Measurements from ENCODE around the gene PPP3CA. TPM values are rescaled to one million over a fixed set of nuclear protein-coding genes. Genes with fewer than 3 reads are reported as not detected.

The PPP3CA gene
- total RNA-seq, 3 donors from 2014 or later, result 32.4 to 59.6 (median 47.8) TPM

DNA sequence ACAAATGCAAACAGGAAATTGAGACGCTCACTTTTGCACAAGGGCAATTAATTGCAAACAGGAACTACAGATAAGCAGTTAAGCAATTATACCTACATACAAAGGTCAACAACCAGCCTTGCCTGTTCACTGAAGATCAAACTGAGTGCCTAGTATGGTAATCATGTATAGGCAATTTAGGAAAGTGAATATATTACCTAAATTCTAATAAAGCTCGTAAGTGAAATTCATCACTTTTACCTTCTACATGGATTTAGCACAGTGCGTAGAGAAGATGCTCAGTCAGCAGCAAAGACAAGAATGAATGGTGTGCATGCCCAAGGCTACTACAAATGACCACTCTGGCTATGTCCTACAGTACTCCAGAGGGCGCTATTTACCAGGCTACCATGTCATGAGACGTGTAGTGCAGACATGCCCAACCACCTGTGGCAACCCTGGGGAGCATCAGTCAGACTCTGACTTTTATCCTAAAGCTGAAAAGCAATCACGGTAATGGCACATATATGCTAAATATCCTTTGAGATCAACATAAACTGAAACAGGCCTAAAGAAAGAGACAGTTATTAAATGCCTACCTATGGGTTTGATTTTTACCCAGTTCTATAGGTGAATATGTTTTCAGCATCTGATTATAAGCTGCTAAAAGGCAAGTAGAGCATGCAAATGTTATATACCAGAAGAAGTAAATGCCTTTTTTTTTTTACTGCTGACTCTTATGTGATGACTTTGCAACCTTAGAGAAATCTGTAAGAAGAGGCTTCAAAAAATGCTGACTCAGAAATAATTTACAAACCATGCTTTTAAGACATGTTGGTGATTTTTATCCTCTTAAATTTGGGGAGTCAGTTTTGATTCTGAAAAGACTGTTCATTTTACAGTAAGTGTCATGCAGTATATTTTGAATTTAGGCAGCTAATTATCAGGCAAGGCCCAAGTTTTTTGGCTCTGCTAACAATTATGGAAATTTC, 178.0 kb downstream of the PPP3CA start:
- no peak for DNase-seq (ENCODE audit: low spot score in 2 of 2)
- H3K4me3 ChIP-seq, result no peak overlapping the region
- no peaks in the 10 kb centered on the region for H3K36me3 ChIP-seq
- H3K27me3 ChIP-seq, result no peaks in the 10 kb centered on the region
- H3K4me1 ChIP-seq, result peaks cover 0 to 8% of the 10 kb centered on the region in 2 donors
- TF ChIP-seq POLR2AphosphoS5 (IDR thresholded peaks at IDR 0.05), result peak in 1 of 3 donors; percentile 17
- TF ChIP-seq POLR2A (IDR thresholded peaks at IDR 0.05), result no peak
- TF ChIP-seq, protein P1, sequence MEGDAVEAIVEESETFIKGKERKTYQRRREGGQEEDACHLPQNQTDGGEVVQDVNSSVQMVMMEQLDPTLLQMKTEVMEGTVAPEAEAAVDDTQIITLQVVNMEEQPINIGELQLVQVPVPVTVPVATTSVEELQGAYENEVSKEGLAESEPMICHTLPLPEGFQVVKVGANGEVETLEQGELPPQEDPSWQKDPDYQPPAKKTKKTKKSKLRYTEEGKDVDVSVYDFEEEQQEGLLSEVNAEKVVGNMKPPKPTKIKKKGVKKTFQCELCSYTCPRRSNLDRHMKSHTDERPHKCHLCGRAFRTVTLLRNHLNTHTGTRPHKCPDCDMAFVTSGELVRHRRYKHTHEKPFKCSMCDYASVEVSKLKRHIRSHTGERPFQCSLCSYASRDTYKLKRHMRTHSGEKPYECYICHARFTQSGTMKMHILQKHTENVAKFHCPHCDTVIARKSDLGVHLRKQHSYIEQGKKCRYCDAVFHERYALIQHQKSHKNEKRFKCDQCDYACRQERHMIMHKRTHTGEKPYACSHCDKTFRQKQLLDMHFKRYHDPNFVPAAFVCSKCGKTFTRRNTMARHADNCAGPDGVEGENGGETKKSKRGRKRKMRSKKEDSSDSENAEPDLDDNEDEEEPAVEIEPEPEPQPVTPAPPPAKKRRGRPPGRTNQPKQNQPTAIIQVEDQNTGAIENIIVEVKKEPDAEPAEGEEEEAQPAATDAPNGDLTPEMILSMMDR (IDR thresholded peaks at IDR 0.05), result peak in 2 of 3 donors; percentile 50 to 65
- intact Hi-C loops (cut with DNase I; ENCODE audit: low total_unique reads), result no loop called here
- no peak overlapping the region for H3K27ac ChIP-seq
- H3K9me3 ChIP-seq, result no peaks in the 10 kb centered on the region

DNA sequence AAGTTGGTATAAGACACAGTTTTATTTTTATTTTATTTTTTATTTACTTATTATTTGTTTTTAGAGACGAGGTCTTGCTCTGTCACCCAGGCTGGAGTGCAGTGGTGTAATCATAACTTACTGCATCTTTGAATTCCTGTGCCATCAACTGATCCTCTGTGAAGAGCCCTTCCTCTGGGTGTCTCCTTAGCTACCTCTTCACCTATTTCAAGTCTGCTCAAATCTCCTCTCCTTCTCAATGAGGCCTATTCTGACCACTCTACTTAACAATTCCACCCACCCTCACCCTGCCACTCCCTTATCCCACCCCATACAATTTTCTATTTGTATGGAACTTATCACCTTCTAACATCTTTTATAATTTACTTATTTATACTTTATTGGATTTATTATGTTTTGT, 183.4 kb downstream of the PPP3CA start:
- intact Hi-C loops (cut with DNase I; ENCODE audit: low total_unique reads), result no loop called here
- DNase-seq (ENCODE audit: low spot score in 2 of 2), result no peak
- no peak overlapping the region for H3K4me3 ChIP-seq
- H3K4me1 ChIP-seq, result no peaks in the 10 kb centered on the region
- H3K27ac ChIP-seq, result peak overlapping the region in 1 of 2 donors; percentile 43
- TF ChIP-seq POLR2AphosphoS5 (IDR thresholded peaks at IDR 0.05), result no peak
- TF ChIP-seq, protein P1 (IDR thresholded peaks at IDR 0.05), result no peak
- no peak for TF ChIP-seq POLR2A (IDR thresholded peaks at IDR 0.05)
- no peaks in the 10 kb centered on the region for H3K9me3 ChIP-seq
- no peaks in the 10 kb centered on the region for H3K36me3 ChIP-seq
- no peaks in the 10 kb centered on the region for H3K27me3 ChIP-seq

DNA sequence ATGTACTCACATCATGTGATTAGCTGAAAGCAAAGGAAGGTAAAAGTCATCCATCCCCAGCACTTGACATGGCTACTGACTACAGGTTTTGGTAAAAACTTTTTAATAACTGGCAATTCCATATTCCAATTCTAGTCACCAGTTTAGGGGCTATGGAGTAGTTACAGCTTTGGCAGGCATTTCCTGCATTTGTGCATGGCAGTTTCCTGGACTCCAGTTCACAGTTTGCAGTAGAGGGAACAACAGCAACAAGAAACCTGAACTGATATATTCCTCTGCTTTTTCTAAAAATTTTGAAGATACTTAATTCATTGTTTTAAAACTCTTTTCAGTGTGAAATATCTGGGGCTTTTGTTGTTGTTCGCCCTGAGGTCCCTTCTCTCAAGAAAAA, 184.3 kb downstream of the PPP3CA start:
- Histone ChIP-seq H3K4me1 (no peaks in the 10 kb centered on the region), H3K4me3 (no peak overlapping the region), H3K9me3 (no peaks in the 10 kb centered on the region), H3K27ac (no peak overlapping the region), H3K27me3 (no peaks in the 10 kb centered on the region), H3K36me3 (no peaks in the 10 kb centered on the region)
- TF ChIP-seq POLR2A (IDR thresholded peaks at IDR 0.05) (no peak), POLR2AphosphoS5 (IDR thresholded peaks at IDR 0.05) (no peak)
- TF ChIP-seq, protein P1 (IDR thresholded peaks at IDR 0.05), result no peak
- intact Hi-C loops (cut with DNase I; ENCODE audit: low total_unique reads), result no loop called here
- DNase-seq (ENCODE audit: low spot score in 2 of 2), result no peak

DNA sequence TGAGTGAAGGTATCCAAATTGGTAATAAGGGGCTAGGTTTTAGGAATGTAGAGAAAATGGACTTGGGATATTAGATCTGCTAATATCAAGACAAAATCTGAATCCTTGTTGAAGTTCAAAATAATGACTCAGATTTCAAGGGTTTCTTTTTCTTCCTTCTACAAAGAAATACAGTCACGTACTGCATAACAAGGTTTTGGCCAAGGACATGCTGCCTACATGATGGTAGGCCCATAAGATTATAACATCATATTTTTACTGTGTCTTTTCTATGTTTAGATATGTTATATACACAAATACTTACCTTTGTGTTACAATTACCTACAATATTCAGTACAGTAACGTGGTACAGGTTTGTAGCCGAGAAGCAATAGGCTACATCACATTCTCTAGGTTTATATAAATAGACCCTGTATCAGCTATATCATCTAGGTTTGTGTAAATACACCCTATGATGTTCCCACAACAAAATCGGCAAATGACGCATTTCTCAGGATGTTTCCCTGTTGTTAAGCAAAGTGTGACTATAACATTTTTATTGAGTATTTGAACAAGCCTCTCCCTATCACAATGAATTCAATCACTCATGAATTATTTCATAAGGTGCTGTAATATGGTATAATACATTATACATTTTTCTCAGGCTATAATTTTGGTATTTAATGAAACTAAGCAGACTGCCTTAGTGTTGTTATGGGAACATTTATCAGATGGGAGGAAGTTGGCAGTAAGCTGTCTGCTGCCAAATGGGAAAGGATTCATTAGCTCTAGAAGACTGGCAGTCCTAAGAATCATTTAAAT, 186.3 kb downstream of the PPP3CA start:
- intact Hi-C loops (cut with DNase I; ENCODE audit: low total_unique reads), result no loop called here
- no peaks in the 10 kb centered on the region for H3K9me3 ChIP-seq

More for the DNA sequence above, 186.3 kb downstream of the PPP3CA start:
- peak overlapping the region in 1 of 2 donors; percentile 31 for H3K27ac ChIP-seq
- no peak for TF ChIP-seq POLR2A (IDR thresholded peaks at IDR 0.05)
- TF ChIP-seq, protein P1 (IDR thresholded peaks at IDR 0.05), result no peak
- no peak for TF ChIP-seq POLR2AphosphoS5 (IDR thresholded peaks at IDR 0.05)
- H3K4me3 ChIP-seq, result no peak overlapping the region
- no peaks in the 10 kb centered on the region for H3K27me3 ChIP-seq
- no peaks in the 10 kb centered on the region for H3K36me3 ChIP-seq
- DNase-seq (ENCODE audit: low spot score in 2 of 2), result no peak
- H3K4me1 ChIP-seq, result no peaks in the 10 kb centered on the region

Measured in breast epithelium (tissue), 4 donors.